Measurements from ENCODE around the gene CDH3. TPM values are rescaled to one million over a fixed set of nuclear protein-coding genes. Genes with fewer than 3 reads are reported as not detected.

Gene CDH3
- total and polyA plus RNA-seq, 2 of the 8 experiments (the other 6 are each of a cell fraction or from before 2014, with no cell fraction given) = 146 to 171 TPM

- Histone ChIP-seq H3K18ac (ENCODE audit: extremely low read depth, low read length) (no peak overlapping the region), H2BK12ac (ENCODE audit: low read depth, low read length) (no peak overlapping the region), H3K56ac (replicated peaks; ENCODE audit: insufficient read length, low read depth, low read length) (no peak overlapping the region), H3K14ac (ENCODE audit: insufficient read length) (no peak overlapping the region), H3K36me3 (ENCODE audit: control insufficient read depth in 2 of 4, insufficient read depth in 4 of 4, low read length in 3 of 4) (peaks cover 12 to 56% (median 42%) of the 10 kb centered on the region in 4 experiments), H3K9me3 (ENCODE audit: insufficient read depth in 2 of 2, low read depth in 1 of 2, low read length in 1 of 2) (no peaks in the 10 kb centered on the region), H2BK15ac (ENCODE audit: low read length) (no peak overlapping the region), H3K23me2 (ENCODE audit: low read depth, low read length) (no peaks in the 10 kb centered on the region), H3K4me3 (ENCODE audit: extremely low read depth in 1 of 4, insufficient read depth in 2 of 4, low read depth in 3 of 4, low read length in 4 of 4) (no peak overlapping the region), H3K4ac (replicated peaks; ENCODE audit: insufficient read length, low read depth, low read length) (no peak overlapping the region), H3K79me1 (ENCODE audit: low read depth, low read length) (no peaks in the 10 kb centered on the region; the same call in 1 of the 2 replicates), H2BK120ac (replicated peaks; ENCODE audit: low read depth, low read length) (no peak overlapping the region), H3K4me1 (replicated peaks in 1 of 4; ENCODE audit: control insufficient read depth in 3 of 4, insufficient read depth in 4 of 4, low read length in 3 of 4) (no peaks in the 10 kb centered on the region), H4K91ac (replicated peaks; ENCODE audit: insufficient read length, low read length) (no peak overlapping the region), H3K79me2 (ENCODE audit: control insufficient read depth in 1 of 2, insufficient read depth in 2 of 2, low read length in 2 of 2) (no peaks in the 10 kb centered on the region), H3K27ac (ENCODE audit: low read depth, low read length) (no peak overlapping the region; the same call in 1 of the 2 replicates), H3K27me3 (replicated peaks in 1 of 4; ENCODE audit: control insufficient read depth in 3 of 4, extremely low read depth in 1 of 4, insufficient read depth in 3 of 4, low read length in 3 of 4) (no peaks in the 10 kb centered on the region; a peak in 1 of 7 replicates), H3K23ac (ENCODE audit: insufficient read length) (no peak overlapping the region), H4K8ac (ENCODE audit: extremely low read depth, insufficient read depth, low read length) (no peak overlapping the region), H2AK5ac (ENCODE audit: low read depth, low read length) (no peak overlapping the region), H2AFZ (ENCODE audit: low read length) (no peak overlapping the region), H4K5ac (ENCODE audit: insufficient read length, low read depth, low read length) (no peak overlapping the region), H3K4me2 (ENCODE audit: insufficient read depth in 1 of 2, low read depth in 2 of 2, low read length in 2 of 2) (no peak overlapping the region), H3K9ac (replicated peaks in 1 of 4; ENCODE audit: extremely low read depth in 1 of 4, low read depth in 3 of 4, low read length in 3 of 4) (no peak overlapping the region), H4K20me1 (replicated peaks in 1 of 2; ENCODE audit: control insufficient read depth in 1 of 2, insufficient read depth in 2 of 2, low read length in 2 of 2) (peaks cover 0 to 2% of the 10 kb centered on the region in 2 experiments), H2BK20ac (ENCODE audit: low read length) (no peak overlapping the region), H2BK5ac (ENCODE audit: low read depth, low read length) (peak overlapping the region; percentile 52; the same call in 1 of the 2 replicates)
- ChIA-PET CTCF (ENCODE audit: partially characterized antibody) (interaction anchor here (0.7 to 4.8 kb wide), 9 partner anchors 8 to 1686 kb away, joined by 3 to 20 read pairs (median 3); no protein-coding TSS in a partner anchor), POLR2A (ENCODE audit: partially characterized antibody) (interaction anchor here (0.5 to 0.6 kb wide), 2 partner anchors 8 to 52 kb away, joined by 3 read pairs; no protein-coding TSS in a partner anchor)
- FAIRE-seq (no peak), DNase-seq (ENCODE audit: low read depth in 1 of 2, low spot score in 2 of 2) (no peak)
- 89% methylated on average over 19 of the region's 23 CpGs; no CpG with 5 or more reads in 1 of the 2 experiments for WGBS, 2 experiments (ENCODE audit: extremely low coverage in 1 of 2, insufficient coverage in 1 of 2, insufficient read length in 1 of 2, insufficient replicate concordance in 2 of 2, low coverage in 1 of 2, low lambda C conversion rate in 2 of 2, missing lambda C conversion rate in 1 of 2)
- TF ChIP-seq TEAD4 (IDR thresholded peaks at IDR 0.05; ENCODE audit: low read depth, low read length) (no peak), ASH2L (IDR thresholded peaks at IDR 0.05; ENCODE audit: low read length) (no peak), TAF7 (optimal IDR thresholded peaks at IDR 0.05; ENCODE audit: borderline replicate concordance, low read depth, low read length) (no peak), RNF2 (IDR thresholded peaks at IDR 0.05; ENCODE audit: borderline replicate concordance, low read depth, low read length, missing control alignments, poor library complexity, severe bottlenecking) (no peak), BCL11A (IDR thresholded peaks at IDR 0.05; ENCODE audit: low read depth in 2 of 2, low read length in 2 of 2) (no peak), CREB1 (IDR thresholded peaks at IDR 0.05) (no peak), CEBPB (IDR thresholded peaks at IDR 0.05; ENCODE audit: low read depth, low read length) (no peak), SIN3A (conservative IDR thresholded peaks at IDR 0.05 in 1 of 2, IDR thresholded peaks at IDR 0.05 in 1 of 2; ENCODE audit: low read depth in 1 of 2, low read length in 2 of 2) (no peak)
Observed at GRCh38 chr16:68698091-68698490, 53.0 kb downstream of the CDH3 start.
